Astrocyte (in vitro differentiated cells and primary cell): ENCODE data around the gene TPM1.

ENCODE experiments used
- EZH2 ChIP-seq: IDR thresholded peaks from 2 replicates; pipeline ENCODE4 v1.6.1; 2012; ENCODE audit warnings: mild to moderate bottlenecking, low read length, inconsistent platforms; ENCODE audit not compliant: insufficient read depth
- TF ChIP-seq, protein P1 (sequence below): IDR thresholded peaks from 2 replicates; pipeline ENCODE4 v1.5.1; 2011; ENCODE audit warnings: low read depth, mild to moderate bottlenecking, inconsistent platforms, low read length, moderate library complexity; ENCODE audit not compliant: insufficient read depth

GRCh38 chr15:63000706-63001105 is 41.8 kb upstream of the TPM1 start:
- TF ChIP-seq EZH2 = no peak
- TF ChIP-seq, protein P1, sequence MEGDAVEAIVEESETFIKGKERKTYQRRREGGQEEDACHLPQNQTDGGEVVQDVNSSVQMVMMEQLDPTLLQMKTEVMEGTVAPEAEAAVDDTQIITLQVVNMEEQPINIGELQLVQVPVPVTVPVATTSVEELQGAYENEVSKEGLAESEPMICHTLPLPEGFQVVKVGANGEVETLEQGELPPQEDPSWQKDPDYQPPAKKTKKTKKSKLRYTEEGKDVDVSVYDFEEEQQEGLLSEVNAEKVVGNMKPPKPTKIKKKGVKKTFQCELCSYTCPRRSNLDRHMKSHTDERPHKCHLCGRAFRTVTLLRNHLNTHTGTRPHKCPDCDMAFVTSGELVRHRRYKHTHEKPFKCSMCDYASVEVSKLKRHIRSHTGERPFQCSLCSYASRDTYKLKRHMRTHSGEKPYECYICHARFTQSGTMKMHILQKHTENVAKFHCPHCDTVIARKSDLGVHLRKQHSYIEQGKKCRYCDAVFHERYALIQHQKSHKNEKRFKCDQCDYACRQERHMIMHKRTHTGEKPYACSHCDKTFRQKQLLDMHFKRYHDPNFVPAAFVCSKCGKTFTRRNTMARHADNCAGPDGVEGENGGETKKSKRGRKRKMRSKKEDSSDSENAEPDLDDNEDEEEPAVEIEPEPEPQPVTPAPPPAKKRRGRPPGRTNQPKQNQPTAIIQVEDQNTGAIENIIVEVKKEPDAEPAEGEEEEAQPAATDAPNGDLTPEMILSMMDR = no peak
